ENCODE data around the gene CDK14.

- TF ChIP-seq, protein P1, sequence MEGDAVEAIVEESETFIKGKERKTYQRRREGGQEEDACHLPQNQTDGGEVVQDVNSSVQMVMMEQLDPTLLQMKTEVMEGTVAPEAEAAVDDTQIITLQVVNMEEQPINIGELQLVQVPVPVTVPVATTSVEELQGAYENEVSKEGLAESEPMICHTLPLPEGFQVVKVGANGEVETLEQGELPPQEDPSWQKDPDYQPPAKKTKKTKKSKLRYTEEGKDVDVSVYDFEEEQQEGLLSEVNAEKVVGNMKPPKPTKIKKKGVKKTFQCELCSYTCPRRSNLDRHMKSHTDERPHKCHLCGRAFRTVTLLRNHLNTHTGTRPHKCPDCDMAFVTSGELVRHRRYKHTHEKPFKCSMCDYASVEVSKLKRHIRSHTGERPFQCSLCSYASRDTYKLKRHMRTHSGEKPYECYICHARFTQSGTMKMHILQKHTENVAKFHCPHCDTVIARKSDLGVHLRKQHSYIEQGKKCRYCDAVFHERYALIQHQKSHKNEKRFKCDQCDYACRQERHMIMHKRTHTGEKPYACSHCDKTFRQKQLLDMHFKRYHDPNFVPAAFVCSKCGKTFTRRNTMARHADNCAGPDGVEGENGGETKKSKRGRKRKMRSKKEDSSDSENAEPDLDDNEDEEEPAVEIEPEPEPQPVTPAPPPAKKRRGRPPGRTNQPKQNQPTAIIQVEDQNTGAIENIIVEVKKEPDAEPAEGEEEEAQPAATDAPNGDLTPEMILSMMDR (IDR thresholded peaks at IDR 0.05; ENCODE audit: low read length) = no peak
- no peak for TF ChIP-seq EZH2 (IDR thresholded peaks at IDR 0.05; ENCODE audit: borderline replicate concordance, low read length)
These were observed 31.7 kb upstream of the CDK14 start for GRCh38 chr7:90564455-90564854.
